ENCODE measurements around the gene DGCR2.

DNA sequence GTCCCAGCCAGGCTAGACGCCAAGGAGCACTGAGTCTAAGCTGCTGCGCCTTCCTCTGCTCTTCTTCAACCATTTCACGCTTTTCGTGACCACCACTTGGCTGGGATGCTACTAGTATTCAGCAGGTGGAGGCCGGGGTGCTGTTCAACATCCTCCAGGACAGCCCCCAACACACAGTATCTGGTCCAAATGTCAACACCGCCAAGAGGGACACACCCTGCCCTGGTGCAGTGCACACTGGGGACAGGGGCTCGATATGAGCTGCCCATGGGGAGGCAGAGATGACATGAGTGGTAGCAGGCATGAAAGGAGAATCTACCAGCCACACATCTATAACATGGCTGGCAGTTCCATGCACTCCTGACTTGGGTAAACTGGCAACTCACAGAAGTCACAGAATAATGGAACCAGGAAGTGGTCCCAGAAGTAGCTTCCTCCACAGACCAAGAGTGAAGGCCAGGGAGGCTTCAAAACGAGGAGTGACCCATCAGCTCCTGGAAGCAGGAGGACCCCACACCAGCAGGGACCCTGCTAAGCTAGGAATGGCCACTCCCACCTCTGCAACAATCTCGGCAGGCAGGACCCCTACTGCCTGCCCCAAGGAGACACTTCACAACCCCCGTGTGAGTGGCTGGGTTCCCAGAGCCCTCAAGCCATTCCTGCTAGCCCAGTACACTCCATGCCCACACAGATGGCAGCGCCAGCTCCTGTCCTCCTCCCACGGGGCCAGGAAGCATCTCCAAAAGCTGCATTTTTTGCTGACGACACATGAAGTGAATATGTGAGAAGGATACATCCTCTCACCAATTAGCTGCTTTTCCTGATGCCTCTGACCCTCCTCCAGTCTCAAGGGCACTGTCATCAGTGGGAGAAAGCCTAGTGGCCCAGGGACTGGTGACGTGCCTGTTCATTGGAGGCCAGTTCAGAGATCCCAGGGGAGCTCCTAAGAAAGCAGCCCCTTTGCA, 78.8 kb downstream of the DGCR2 start:
- TF ChIP-seq POLR2AphosphoS5 (IDR thresholded peaks at IDR 0.05) (no peak), POLR2A (IDR thresholded peaks at IDR 0.05) (no peak)
- TF ChIP-seq, protein P1, sequence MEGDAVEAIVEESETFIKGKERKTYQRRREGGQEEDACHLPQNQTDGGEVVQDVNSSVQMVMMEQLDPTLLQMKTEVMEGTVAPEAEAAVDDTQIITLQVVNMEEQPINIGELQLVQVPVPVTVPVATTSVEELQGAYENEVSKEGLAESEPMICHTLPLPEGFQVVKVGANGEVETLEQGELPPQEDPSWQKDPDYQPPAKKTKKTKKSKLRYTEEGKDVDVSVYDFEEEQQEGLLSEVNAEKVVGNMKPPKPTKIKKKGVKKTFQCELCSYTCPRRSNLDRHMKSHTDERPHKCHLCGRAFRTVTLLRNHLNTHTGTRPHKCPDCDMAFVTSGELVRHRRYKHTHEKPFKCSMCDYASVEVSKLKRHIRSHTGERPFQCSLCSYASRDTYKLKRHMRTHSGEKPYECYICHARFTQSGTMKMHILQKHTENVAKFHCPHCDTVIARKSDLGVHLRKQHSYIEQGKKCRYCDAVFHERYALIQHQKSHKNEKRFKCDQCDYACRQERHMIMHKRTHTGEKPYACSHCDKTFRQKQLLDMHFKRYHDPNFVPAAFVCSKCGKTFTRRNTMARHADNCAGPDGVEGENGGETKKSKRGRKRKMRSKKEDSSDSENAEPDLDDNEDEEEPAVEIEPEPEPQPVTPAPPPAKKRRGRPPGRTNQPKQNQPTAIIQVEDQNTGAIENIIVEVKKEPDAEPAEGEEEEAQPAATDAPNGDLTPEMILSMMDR (IDR thresholded peaks at IDR 0.05): no peak
